Neuronal stem cell (in vitro differentiated cells): ENCODE results near the gene TMCO4.

Experiments used
- DNase-seq: peaks from one replicate; pipeline ENCODE4 v3.0.0-alpha.2; 2013; ENCODE audit warnings: low spot score
- H2AFZ ChIP-seq: one replicate; pipeline ENCODE4 v1.6.1; 2013; ENCODE audit warnings: mild to moderate bottlenecking, low read length, inconsistent platforms
- H2AK5ac ChIP-seq: 2 replicates; pipeline ENCODE4 v1.6.1; 2013; ENCODE audit warnings: low read depth, mild to moderate bottlenecking, inconsistent platforms, low read length, moderate library complexity, mixed read lengths
- H2BK120ac ChIP-seq: 2 replicates; pipeline ENCODE4 v1.6.1; 2013; ENCODE audit warnings: low read depth, mild to moderate bottlenecking, inconsistent platforms, low read length, moderate library complexity, mixed read lengths
- H2BK12ac ChIP-seq: one replicate; pipeline ENCODE4 v1.6.1; 2013; ENCODE audit warnings: low read length, inconsistent platforms
- H2BK15ac ChIP-seq: 2 replicates; pipeline ENCODE4 v1.6.1; 2013; ENCODE audit warnings: mild to moderate bottlenecking, low read length, inconsistent platforms, mixed read lengths
- H2BK5ac ChIP-seq: one replicate; pipeline ENCODE4 v1.6.1; 2013; ENCODE audit warnings: inconsistent platforms, mild to moderate bottlenecking, low read length, moderate library complexity
- H3K14ac ChIP-seq: one replicate; pipeline ENCODE4 v1.6.1; 2013; ENCODE audit warnings: low read length, inconsistent platforms
- H3K18ac ChIP-seq: 2 replicates; pipeline ENCODE4 v1.6.1; 2013; ENCODE audit warnings: low read length, inconsistent platforms
- H3K23ac ChIP-seq: 2 replicates; pipeline ENCODE4 v1.6.1; 2013; ENCODE audit warnings: low read depth, mild to moderate bottlenecking, mixed read lengths, low read length, inconsistent platforms; ENCODE audit not compliant: poor library complexity
- H3K27ac ChIP-seq: replicated peaks from 3 replicates; pipeline ENCODE4 v1.5.1; 2013; ENCODE audit warnings: low read length, inconsistent platforms
- H3K27me3 ChIP-seq, 3 experiments: 2 replicates each; pipeline ENCODE4 v1.6.1; 2013; ENCODE audit warnings: low read length in 3 of 3, mild to moderate bottlenecking in 2 of 3, inconsistent platforms in 1 of 3, low read depth in 1 of 3, mixed read lengths in 1 of 3, moderate library complexity in 1 of 3; ENCODE audit not compliant: control insufficient read depth in 3 of 3, insufficient read depth in 3 of 3
- H3K36me3 ChIP-seq, 2 donors: replicated peaks in 1 of 2; 2 replicates each; pipeline ENCODE4 v1.6.1; 2013; ENCODE audit warnings: low read length in 2 of 2; ENCODE audit not compliant: control insufficient read depth in 2 of 2, insufficient read depth in 2 of 2
- H3K4ac ChIP-seq: 2 replicates; pipeline ENCODE4 v1.6.1; 2013; ENCODE audit warnings: inconsistent platforms, mild to moderate bottlenecking, low read length, moderate library complexity
- H3K4me1 ChIP-seq, 2 donors: 1 replicate in 1 of 2; 2 replicates in 1 of 2; pipeline ENCODE4 v1.6.1; 2013; ENCODE audit warnings: low read length in 2 of 2, low read depth in 1 of 2; ENCODE audit not compliant: control insufficient read depth in 2 of 2, insufficient read depth in 1 of 2
- H3K4me2 ChIP-seq: one replicate; pipeline ENCODE4 v1.6.1; 2013; ENCODE audit warnings: mild to moderate bottlenecking, low read length, inconsistent platforms; ENCODE audit not compliant: insufficient read depth, poor library complexity, severe bottlenecking
- H3K4me3 ChIP-seq, 2 donors: 2 replicates each; pipeline ENCODE4 v1.5.1; 2013; ENCODE audit warnings: low read length in 2 of 2, mild to moderate bottlenecking in 2 of 2, inconsistent platforms in 1 of 2, moderate library complexity in 1 of 2
- H3K79me1 ChIP-seq: one replicate; pipeline ENCODE4 v1.6.1; 2013; ENCODE audit warnings: low read depth, mild to moderate bottlenecking, inconsistent platforms, low read length, moderate library complexity
- H3K9ac ChIP-seq: one replicate; pipeline ENCODE4 v1.6.1; 2013; ENCODE audit warnings: mild to moderate bottlenecking, low read depth, low read length, inconsistent platforms; ENCODE audit not compliant: poor library complexity
- H3K9me3 ChIP-seq, 2 donors: replicated peaks in 1 of 2; 2 replicates each; pipeline versions ENCODE3 to v1.6.1; 2013; ENCODE audit warnings: low read length in 2 of 2, mild to moderate bottlenecking in 2 of 2, inconsistent platforms in 1 of 2, low read depth in 1 of 2, mixed read lengths in 1 of 2, moderate library complexity in 1 of 2; ENCODE audit not compliant: control insufficient read depth in 2 of 2, insufficient read depth in 1 of 2
- H4K8ac ChIP-seq: one replicate; pipeline ENCODE4 v1.6.1; 2013; ENCODE audit warnings: low read depth, mild to moderate bottlenecking, inconsistent platforms, low read length, moderate library complexity
- H4K91ac ChIP-seq: one replicate; pipeline ENCODE4 v1.6.1; 2013; ENCODE audit warnings: low read length, low read depth, mild to moderate bottlenecking, inconsistent platforms; ENCODE audit not compliant: poor library complexity
- WGBS, 2 donors: extraction: QIAGEN DNeasy Blood & Tissue Kit; methylation state at CpG; one replicate each; pipeline ENCODE4 v1.1.7; 2013; ENCODE audit warnings: missing lambda C conversion rate in 2 of 2, mixed read lengths in 1 of 2; ENCODE audit not compliant: insufficient read length in 2 of 2, insufficient replicate concordance in 1 of 2; ENCODE audit errors: extremely low coverage in 2 of 2; 5-methylcytosine and 5-hydroxymethylcytosine counted together

TMCO4 gene

DNA sequence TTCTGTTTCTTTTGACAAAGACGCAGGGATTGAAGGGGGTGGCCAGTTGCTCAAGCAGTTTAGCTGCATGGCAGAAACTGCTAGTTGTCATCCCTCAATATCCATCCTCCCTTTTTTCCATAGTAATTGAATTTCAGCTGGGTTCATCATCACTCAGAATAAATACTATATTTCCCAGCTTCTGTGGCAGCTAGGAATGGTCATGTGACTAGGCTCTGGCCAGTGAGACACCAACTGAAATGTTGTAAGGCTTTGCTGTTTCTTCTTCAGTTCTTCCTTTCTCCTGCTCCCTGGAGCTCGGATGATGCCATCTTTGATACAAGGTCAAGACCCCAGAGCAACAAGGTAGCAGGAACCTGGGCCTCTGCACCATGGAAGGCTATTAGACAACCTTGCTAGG is 61.0 kb downstream of the TMCO4 start:
- Histone ChIP-seq H3K23ac (no peak overlapping the region), H3K4me1 (peaks cover 2 to 3% of the 10 kb centered on the region in 2 donors), H4K8ac (no peak overlapping the region), H3K4me3 (no peak overlapping the region), H4K91ac (no peak overlapping the region), H2BK15ac (no peak overlapping the region), H3K14ac (no peak overlapping the region), H2BK12ac (no peak overlapping the region), H3K4me2 (no peak overlapping the region), H2BK120ac (no peak overlapping the region), H3K27me3 (peaks cover 0 to 77% (median 0%) of the 10 kb centered on the region in 3 experiments), H2AFZ (no peak overlapping the region), H3K36me3 (no peaks in the 10 kb centered on the region), H2BK5ac (no peak overlapping the region), H3K9ac (no peak overlapping the region), H3K4ac (no peak overlapping the region), H3K18ac (no peak overlapping the region), H2AK5ac (no peak overlapping the region), H3K79me1 (no peaks in the 10 kb centered on the region), H3K27ac (no peak overlapping the region), H3K9me3 (no peaks in the 10 kb centered on the region)
- no peak for DNase-seq
- WGBS, 2 donors, result no CpG with 5 or more reads among the region's 2 CpGs

DNA sequence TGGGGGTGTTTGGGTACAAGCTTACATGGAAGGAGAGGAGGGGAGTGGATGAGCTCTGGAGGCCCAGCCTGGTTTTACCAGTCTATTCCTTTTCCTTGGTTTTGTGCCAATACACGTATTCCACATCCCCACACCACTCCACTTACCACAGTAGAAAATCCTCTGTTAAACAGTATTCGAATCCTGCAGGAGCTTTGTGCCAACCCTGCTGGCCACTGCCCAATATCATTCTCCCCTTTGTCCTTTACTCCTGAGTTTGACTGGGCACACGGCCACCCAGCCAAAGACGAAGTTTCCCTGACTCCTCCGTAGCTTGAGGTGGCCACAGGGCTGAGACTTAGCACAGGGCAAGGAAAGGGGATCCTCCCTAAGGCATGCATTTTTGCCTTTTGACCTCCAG is 61.6 kb downstream of the TMCO4 start:
- Histone ChIP-seq H3K4me1 (peaks cover 2 to 3% of the 10 kb centered on the region in 2 donors), H2BK5ac (no peak overlapping the region), H2BK15ac (no peak overlapping the region), H2AK5ac (no peak overlapping the region), H2BK12ac (no peak overlapping the region), H3K9ac (no peak overlapping the region), H3K36me3 (no peaks in the 10 kb centered on the region), H3K14ac (no peak overlapping the region), H3K27ac (no peak overlapping the region), H3K4me2 (no peak overlapping the region), H3K23ac (no peak overlapping the region), H2AFZ (no peak overlapping the region), H2BK120ac (no peak overlapping the region), H3K4me3 (no peak overlapping the region), H4K8ac (no peak overlapping the region), H3K79me1 (no peaks in the 10 kb centered on the region), H4K91ac (no peak overlapping the region), H3K27me3 (peaks cover 0 to 81% (median 0%) of the 10 kb centered on the region in 3 experiments), H3K4ac (no peak overlapping the region), H3K9me3 (no peaks in the 10 kb centered on the region), H3K18ac (no peak overlapping the region)
- DNase-seq, result no peak
- no CpG with 5 or more reads among the region's 5 CpGs for WGBS, 2 donors

GRCh38 chr1:19737104-19737825 is 62.5 kb downstream of the TMCO4 start:
- Histone ChIP-seq H3K23ac (no peak overlapping the region), H3K36me3 (no peaks in the 10 kb centered on the region), H3K79me1 (no peaks in the 10 kb centered on the region), H3K9ac (no peak overlapping the region), H2BK120ac (no peak overlapping the region), H4K8ac (no peak overlapping the region), H2AFZ (no peak overlapping the region), H3K4me1 (peaks cover 2 to 3% of the 10 kb centered on the region in 2 donors), H2AK5ac (no peak overlapping the region), H3K9me3 (no peaks in the 10 kb centered on the region), H2BK15ac (no peak overlapping the region), H3K4me3 (no peak overlapping the region), H3K27ac (no peak overlapping the region), H3K4me2 (no peak overlapping the region), H2BK5ac (no peak overlapping the region), H2BK12ac (no peak overlapping the region), H3K18ac (no peak overlapping the region), H4K91ac (no peak overlapping the region), H3K27me3 (peaks cover 0 to 83% (median 0%) of the 10 kb centered on the region in 3 experiments), H3K4ac (no peak overlapping the region), H3K14ac (no peak overlapping the region)
- DNase-seq, result no peak
- WGBS, 2 donors, result no CpG with 5 or more reads among the region's 9 CpGs

DNA sequence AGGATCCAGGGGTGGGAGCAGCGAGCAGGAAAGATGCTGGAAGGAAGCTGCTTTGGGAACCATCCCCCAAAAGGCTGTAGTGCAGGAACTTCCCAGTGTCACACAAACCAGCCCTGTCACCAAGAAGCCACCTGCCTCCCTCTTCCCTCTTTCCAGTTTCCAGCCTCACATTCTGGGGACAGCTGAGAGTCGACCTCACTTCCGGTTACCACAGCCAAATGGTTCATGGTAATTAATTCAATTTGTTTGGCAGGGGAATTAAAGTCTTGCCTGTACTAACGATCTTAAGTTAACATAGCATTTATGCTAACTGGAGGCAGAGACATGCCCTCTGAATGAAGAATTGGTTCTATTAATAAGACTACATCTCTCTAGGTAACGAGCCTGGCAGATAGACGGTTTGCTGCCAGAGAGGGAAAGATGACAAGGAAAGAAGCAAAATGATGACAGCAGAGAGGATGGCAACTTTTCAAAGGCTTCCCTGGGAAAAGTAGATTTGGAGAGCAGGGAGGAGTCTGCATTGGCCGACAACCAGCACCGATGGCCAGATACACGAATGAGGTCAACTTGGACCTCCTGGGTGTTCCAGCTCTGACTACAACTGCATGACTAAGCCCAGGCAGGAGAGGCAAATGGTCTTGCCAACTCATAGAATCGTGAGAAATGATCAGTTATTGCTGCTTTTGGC is 64.1 kb downstream of the TMCO4 start:
- Histone ChIP-seq H3K18ac (no peak overlapping the region), H3K4me1 (peaks cover 2 to 10% of the 10 kb centered on the region in 2 donors), H3K4ac (no peak overlapping the region), H3K27ac (no peak overlapping the region), H3K23ac (no peak overlapping the region), H2AK5ac (no peak overlapping the region), H3K14ac (no peak overlapping the region), H2BK15ac (no peak overlapping the region), H2BK5ac (no peak overlapping the region), H3K79me1 (no peaks in the 10 kb centered on the region), H4K91ac (no peak overlapping the region), H4K8ac (no peak overlapping the region), H3K9me3 (no peaks in the 10 kb centered on the region), H3K9ac (no peak overlapping the region), H2AFZ (no peak overlapping the region), H2BK12ac (no peak overlapping the region), H3K27me3 (peaks cover 0 to 86% (median 0%) of the 10 kb centered on the region in 3 experiments), H3K4me2 (no peak overlapping the region), H3K4me3 (no peak overlapping the region), H3K36me3 (no peaks in the 10 kb centered on the region), H2BK120ac (no peak overlapping the region)
- DNase-seq, result no peak
- no CpG with 5 or more reads among the region's 10 CpGs for WGBS, 2 donors
